Stimulated activated CD8-positive, alpha-beta memory T cell treated with anti-CD3 and anti-CD28 coated beads, Interleukin-12 subunit alpha, Interleukin-12 subunit beta, amount 100 ng/mL, for 4 hours (primary cell): Measurements from ENCODE around the gene B4GALT1.

Experiments used
- DNase-seq: peaks from one replicate; pipeline ENCODE4 v3.0.0-alpha.2; 2020; ENCODE audit warnings: low read depth

The B4GALT1 gene, protein sequence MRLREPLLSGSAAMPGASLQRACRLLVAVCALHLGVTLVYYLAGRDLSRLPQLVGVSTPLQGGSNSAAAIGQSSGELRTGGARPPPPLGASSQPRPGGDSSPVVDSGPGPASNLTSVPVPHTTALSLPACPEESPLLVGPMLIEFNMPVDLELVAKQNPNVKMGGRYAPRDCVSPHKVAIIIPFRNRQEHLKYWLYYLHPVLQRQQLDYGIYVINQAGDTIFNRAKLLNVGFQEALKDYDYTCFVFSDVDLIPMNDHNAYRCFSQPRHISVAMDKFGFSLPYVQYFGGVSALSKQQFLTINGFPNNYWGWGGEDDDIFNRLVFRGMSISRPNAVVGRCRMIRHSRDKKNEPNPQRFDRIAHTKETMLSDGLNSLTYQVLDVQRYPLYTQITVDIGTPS

DNA sequence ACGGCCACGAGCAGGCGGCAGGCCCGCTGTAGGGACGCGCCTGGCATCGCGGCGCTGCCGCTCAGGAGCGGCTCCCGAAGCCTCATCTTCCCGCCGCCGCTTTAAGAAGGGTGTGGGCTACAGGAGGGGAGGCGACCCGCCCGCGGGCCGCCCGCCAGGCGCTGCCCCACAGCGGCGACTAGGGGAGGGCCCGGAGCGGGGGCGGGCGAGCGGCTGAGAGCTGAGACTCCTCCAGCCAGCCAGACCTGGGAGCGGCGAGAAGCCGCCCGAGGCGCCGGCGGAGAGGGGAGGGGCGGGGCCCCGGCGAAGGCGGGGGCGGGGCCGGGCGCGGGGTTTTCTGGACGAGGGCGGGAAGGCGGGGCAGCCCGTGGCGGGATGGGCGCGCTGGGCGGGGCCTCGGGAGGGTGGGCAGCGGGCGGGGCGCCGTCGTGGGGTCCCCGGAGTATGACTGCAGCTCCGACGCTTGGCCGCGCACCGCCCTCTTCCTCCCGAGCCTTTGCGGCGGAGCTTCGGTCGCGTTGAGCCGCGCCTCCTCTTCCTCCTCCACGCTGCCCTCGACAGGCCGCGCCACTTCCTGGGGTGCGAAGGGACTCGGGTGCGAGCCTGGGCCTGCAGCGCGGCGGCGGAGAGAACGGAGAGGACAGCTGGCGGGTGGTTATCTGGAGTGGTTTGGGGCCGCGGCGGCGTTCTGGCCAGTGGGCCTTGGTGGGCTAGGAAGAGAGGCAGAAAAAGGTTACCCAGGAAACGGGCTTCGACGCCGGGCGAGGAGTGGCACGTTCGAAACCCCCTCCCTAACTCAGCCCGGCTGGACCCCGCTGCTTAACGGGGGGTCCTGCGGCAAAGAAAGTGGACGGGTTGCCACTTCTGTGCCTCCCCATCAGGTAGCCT, at the start of gene B4GALT1:
B4GALT1 (minus strand) TSS at position 253 of the 888 bp plus-strand sequence; CDS start at position 86, 167 bp downstream.
- DNase-seq: peak; percentile 98

DNA sequence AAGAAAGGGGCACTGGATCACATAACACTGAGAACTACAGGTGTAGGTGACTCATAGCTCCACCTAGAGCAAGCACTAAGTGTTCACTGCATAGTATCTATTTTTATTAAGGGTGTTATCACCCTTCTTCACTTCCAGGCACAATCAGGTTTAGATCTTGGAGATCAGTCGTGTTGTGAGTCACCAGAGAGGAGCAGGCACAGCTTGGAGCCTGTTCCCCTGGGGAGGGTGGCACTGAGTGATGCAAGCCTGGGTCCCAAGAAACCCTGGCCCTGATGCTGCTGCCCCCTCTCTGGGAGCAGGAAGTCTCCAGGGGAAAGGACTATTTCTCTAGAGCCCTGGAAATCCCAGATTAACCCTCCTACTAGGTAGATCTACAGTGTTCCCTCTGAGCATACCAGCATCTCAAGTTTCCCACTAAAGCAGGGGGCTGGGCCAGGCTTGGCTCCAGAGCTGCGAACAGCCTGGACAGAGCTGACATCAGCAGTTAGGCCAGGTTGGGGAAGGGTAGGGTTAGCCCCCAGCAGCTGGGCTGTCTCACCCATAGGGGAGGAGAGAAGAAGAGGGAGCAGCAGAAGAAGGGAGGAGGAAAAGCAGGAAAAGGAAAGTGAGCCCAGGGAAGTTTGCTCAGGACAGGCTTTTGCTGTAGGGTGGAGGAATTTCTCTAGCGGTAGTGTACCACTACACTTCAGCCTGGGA, 44.7 kb upstream of the B4GALT1 start:
- DNase-seq: no peak

DNA sequence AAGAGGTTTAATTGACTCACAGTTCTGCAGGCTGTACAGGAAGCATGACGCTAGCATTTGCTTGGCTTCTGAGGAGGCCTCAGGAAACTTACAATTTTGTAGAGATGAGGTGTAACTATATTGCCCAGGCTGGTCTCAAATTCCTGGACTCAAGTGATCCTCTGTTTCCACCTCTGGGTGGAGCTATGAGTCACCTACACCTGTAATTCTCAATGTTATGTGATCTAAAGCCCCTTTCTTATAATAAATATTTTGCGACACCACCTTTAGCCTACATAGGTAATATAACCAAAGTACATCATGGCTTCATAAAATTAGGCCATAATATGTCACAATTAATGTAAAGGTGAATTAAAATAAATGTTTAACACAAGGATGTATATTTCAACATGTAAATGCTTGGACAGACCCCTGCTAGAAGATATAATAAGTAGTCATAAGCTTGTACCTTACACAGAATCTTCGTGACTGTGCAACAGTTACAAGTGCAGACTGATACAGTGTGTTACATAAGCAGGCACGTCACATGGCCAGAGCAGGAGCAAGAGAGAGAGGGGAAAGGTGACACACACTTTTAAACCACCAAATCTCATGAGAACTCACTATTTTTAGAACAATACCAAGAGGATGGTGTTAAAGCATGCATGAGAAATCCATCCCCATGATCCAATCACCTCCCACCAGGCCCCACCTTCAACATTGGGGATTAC, 43.0 kb upstream of the B4GALT1 start:
- DNase-seq: no peak

DNA sequence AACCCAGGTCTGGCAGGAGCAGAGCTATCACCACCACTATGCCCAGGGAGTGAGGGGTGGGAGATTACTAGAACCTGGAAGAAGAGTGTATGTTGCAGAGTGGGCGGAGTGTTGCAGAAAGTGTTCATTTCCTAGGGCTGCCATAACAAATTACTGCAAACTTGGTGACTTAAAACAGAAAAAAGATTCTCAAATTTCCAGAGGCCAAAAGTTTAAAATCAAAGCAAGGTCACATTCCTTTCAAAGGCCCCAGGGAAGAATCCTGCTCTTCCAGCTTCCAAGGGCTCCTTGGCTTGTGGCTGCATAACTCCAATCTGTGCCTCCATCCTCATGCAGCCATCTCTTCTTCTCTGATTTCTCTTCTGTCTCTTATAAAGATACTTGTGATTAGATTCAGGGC, 42.3 kb upstream of the B4GALT1 start:
- DNase-seq: no peak

DNA sequence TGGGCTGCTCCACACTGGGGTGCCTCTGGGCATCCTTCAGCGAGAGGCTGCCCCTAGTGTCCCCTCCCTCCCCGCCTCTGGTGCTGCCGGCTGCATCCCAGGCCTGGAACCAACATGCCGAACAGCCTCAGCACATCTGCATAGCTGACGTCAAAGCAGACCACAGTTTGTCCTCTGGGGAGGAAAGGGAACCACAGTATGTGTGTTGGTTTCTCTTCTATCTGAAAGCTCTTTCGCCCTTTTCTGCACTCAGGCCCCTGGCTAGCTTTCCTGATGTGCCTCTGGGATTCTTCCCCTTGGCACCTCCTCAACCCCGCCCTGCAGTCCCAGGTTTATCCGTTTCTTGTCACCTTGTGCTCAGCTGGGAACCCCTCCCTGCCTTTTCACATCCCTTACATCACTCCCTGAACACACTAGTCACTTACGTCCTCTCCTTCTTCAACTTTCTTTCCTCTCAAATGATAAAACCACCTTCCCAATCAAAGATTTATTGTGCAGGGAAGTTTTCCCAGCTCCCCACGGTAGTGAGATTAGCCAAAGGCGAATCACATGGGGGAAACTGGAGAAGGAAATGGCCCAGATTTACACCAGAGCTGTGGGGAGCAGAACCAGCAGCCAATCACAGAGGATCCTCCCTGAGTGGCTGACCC, 35.5 kb upstream of the B4GALT1 start:
- no peak for DNase-seq

DNA sequence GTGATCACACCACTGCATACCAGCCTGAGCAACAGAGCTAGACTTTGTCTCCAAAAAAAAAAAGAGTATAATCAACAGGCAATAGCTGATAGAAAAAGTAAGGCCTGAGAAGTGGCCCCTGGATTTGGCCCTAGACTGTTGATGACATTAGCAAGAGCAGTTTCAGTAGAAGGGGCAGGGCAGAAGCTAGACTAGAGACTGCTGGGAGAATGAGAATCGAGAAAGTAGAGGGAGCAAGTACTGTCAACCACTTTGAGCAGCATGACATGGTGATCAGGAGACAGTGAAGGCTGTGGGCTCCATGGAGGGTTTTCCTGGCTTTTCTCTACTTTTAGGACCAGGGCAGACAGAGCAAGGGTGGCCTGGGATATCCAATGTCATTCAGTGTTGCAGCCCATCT, 34.9 kb upstream of the B4GALT1 start:
- no peak for DNase-seq

DNA sequence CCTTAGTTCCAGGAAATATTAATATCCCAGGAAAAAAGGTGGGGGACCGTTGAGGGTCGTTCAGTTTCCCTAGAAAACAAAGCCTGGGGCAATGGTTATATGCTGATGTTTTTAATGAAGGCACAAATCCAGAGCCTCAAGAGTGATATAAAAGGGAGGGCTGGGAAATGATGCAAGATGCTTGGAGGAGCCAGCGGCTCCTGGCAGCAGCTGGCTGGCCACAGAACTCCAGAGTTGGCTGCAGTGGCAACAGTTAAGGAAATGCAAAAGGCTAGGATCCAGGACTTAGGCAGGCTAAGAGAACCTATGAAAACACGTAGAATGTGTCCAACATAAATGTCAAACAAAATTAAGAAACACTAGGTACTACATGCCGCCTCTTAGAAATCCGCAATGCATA, 31.0 kb upstream of the B4GALT1 start:
- DNase-seq: no peak

DNA sequence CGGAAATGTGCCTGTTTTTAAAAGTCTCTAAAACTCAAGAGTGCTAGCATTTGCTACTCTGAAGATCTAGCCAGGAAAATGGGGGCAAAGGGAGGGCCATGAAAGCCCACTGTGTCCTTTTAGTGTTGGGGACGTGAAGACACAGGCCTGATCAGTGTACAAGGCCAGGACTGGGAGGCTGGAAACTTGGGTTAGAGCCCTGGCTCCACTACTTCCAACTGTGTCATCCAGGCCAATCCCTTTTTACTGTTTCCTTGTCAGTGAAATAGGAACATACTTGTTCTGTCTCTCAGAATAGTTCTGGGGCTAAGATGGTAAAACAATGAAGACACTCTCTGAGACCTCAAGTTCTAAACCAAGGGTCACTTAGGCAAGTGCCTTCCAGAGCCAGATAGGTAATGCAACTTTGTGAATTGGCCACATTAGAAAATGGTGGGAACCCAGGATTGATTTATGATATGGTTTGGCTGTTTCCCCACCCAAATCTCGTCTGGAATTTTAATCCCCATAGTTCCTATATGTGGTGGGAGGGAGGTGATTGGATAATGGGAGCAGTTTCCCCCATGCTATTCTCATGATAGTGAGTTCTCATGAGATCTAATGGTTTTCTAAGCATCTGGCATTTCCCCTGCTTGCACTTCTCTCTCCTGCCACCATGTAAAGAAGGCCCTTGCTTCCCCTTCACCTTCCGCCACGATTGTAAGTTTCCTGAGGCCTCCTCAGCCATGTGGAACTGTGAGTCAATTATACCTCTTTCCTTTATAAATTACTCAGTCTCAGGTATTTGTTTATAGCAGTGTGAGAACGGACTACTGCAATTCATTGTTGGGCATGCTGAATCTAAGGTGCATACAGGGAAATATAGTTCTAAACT, 30.4 kb upstream of the B4GALT1 start:
- no peak for DNase-seq

DNA sequence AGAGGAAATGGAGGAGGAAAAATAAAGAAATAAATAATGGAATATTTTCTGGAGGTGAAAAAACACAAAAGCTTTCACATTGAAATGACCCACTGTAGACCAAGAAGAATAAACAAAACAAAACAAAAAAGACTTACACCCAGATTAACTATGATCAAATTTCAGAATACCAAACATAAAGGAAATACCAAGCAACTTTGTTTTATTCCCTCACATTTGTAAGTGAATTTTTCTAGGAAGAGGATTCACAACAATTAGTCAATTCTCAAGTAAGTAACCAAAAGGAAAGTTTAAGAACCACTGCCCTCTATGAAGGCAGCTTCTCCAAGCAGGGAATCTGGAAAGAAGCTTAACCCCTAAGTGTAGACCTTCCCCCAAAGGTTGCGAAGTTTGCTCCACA, 29.6 kb upstream of the B4GALT1 start:
- no peak for DNase-seq

DNA sequence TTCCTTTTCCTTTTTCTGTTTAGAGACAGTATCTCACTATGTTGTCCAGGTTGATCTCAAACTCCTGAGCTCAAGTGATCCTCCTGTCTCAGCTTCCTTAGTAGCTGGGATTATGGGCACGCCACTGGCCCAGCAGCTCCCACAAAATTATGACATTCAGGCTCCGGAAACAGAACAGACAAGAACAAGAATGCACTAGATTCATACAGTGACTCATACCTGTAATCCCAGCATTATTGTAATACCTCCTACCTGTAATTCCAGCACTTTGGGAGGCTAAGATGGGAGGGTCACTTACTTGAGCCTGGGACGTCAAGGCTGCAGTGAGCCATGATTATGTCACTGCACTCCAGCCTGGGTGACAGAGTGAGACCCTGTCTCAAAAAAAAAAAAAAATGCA, 26.7 kb upstream of the B4GALT1 start:
- no peak for DNase-seq

DNA sequence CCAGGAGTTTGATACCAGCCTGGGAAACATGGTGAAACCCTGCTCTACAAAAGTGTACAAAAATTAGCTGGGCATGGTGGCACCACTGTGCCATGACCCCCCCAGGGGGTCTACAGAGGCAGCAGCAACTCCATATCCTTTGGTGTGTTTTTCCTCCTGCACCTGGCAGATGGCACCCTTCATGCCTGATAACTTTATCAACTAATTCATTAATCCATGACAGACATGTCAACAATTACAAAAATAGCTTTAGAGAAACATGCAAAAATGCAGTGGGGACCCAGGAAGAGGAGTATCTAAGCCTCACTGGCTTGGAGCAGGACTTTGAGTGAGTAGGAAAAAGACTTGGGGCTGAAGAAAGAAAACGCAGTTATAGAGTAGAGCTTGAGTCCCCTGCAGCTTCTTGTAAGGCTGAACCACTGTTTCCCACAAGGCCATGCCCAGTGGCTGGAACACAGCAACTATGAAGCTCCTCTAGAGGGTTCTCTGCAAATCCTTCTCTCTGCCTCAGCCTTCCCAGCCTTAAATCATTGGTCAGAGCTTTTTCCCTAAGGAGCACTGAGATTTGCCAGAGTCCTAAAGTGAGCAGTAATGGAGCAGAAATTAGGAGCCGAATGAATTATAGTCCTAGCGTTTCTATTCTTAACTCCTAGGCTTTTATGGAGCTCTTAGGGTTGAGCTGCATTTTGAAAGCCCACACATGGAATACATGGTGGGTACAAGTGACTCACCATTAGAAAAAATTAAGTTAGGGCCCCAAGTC, 25.5 kb upstream of the B4GALT1 start:
- DNase-seq: no peak

DNA sequence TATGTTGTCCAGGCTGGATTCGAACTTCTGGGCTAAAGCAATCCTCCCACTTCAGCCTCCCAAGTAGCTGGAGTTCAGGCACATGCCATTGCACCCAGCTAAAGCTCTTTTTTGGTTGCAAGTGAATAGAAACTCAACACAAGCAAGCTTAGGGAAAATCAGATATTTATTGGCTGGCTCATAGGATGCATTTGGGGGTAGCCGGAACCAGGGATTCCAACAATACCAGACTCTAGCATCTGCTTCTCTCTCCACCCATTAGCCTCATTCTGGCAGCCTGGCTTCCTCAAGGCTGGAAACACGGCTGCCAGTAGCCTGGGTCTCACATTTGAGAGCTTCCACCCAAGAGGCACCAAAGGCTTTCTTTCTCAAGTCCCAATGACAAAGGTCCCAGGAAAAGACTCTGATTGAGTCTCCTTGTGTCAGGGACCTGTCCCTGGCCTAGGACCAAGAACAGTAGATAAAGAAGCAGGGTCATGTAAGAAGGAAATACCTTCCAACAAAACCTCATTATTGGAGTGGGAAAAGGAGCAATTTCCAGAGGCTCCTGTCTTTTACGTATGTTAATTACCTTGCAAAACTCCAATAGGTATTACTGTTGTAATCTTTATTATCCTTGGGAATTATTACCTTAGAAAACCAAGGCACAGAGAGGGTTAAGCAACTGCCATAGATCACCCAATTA, 23.0 kb upstream of the B4GALT1 start:
- no peak for DNase-seq

DNA sequence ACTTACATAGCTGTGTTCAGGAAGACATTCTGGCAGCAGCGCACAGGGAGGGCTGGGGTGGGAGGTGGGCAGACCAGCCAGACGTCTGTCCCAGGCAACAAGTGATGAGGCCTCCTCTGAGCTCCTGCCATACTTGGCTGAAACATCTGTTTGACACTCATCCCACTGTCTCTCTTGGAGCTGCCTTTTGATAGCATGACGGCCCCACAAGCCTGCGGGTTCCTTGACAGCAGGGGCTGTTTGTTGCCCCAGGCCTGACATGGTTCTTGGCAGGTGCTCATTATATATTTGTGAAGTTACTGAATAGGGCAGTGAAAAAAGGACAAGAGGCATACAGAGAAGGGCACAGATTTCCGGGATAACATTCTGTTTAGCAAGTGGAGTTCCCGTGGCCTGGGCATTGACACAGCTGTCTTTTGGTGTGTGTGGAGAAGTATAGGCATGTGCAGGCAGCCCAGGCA, 22.2 kb upstream of the B4GALT1 start:
- DNase-seq: no peak

DNA sequence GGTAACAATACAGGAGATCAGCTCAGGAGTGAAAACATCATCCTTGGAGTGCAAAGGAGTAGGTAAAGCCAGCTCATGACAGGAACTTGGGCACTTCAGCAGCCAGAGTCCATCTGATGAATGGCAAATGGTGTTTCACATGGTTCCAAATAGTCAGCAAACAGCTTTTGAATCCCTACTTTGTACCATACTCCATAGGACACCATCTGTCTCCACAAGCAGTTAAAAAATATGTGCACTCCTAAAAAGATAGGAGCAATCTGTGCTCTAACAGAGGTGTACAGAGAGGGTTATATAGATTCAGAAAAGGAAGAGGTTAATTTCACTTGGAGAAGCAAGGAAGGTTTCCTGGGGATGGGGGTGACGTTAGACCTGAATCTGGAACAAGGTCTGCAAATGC, 21.6 kb upstream of the B4GALT1 start:
- no peak for DNase-seq

DNA sequence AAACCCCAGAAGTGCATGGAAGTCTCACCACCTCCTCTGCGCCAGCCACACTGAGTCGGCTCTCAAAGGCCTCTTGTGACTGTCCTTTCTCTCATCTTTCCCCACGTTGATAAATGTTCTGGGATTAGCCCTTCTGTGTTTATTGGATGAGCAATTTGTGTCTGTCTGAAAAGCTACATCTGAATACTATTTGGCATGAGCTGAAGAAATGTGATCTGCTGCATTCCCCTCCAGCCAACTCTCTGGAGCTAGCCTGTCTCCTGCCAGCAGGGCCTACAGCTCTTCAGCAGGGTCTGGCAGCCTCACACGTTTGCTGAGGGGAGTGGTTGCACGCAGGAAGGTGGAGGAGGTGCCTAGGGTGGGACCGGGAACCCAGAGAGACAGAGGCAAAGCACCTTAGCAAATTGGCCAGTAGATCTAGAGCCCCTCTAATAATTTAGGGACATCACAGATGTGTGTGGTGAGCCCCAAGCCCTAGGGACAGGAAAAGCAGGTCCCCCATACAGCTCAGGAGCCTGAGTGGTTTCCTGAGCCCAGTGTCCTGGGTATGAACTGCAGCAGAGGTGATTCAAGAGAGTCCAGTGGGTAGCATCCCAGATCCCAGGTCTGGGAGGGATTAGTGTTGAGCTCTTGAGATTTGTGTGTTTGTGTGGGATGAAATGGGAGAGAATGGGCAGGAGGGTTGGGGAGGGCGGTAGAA, 20.5 kb upstream of the B4GALT1 start:
- DNase-seq: no peak

DNA sequence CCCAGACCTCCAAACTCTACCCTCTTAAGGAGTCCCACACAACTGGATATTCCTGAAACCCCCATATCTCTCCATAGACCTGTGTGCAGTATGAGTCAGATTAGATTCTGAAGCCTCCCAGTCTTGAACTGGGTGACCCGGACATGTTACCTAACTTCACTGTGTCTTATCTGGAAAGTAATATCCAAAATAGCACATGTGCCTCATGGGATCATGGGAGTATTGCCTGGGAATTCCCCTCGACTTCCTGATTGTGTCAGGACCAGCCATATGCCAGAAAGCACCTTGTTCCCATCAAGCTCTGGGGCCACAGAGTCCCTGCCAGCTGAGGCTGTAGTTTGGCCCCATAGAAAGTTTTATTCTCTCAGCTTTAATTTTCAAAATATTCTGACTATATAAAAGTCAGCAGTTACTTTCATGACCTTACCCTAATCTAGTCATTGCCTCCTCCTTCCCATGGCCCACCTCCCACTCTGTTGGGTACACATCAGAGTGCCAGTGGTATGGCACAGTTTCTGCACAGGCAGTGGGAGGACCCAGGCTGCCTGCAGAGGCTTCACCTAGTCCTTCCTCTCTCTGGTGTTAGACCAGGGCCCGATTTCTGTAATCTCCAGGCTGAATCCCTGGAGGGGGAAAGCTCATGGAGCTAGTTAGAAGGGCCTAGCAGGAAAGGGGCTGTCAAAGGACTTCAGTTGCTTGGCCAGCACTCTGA, 19.5 kb upstream of the B4GALT1 start:
- no peak for DNase-seq

DNA sequence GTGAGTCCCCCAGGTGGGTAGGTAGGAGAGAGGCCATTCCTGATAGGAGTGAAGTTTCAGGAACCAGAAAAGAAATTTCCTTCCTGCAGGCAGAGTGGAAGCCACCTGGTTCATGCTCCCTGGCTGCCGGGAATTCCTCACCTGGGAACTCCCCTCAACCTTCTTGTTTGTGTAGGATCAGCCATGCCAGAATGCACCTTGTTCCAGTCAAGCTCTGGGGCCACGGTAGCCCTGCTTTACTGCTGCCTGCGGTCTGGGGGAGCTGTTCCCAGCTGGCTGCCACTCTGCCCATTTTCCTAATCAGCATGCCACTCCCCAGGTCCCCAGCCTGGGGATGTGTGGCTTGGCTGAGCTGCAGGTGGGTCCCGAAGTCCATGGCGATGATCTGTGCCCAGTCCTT, 18.7 kb upstream of the B4GALT1 start:
- no peak for DNase-seq

DNA sequence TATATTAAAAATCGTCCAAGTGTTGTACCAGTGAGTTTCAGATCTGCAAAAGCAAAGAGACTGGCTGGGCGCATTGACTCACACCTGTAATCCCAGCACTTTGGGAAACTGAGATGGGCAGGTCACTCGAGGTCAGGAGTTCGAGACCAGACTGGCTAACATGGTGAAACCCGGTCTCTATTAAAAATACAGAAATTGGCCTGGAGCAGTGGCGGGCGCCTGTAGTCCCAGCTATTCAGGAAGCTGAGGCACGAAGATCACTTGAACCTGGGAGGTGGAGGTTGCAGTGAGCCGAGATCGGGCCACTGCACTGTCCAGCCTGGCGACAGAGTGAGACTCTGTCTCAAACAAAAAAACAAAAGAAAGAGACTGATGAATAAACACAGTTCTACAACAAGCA, 18.3 kb upstream of the B4GALT1 start:
- DNase-seq: no peak
